H1 (cell line): Measurements from ENCODE around the gene ZNF433. TPM values are rescaled to one million over a fixed set of nuclear protein-coding genes. Genes with fewer than 3 reads are reported as not detected.

Experiments used
- polyA plus RNA-seq, 7 experiments: library from polyadenylated mRNA; depleted of rRNA in 3 of 7; stranded (reverse) in 5 of 7; unstranded in 2 of 7; fragments of >200 nt in 5 of 7; fragments of 200-250 nt in 2 of 7; gene quantifications; 1 replicate in 5 of 7; 2 replicates in 1 of 7; 4 replicates in 1 of 7; pipeline versions ENCODE4 v1.2.1 to v1.2.3, GENCODE V29; 2011 to 2013; ENCODE audit warnings: missing spikeins in 2 of 7, mixed read lengths in 2 of 7
- total RNA-seq: library from RNA; stranded (reverse); fragmentation: NEBNext Ultra II Directional; extraction: Animal tissue kit (Norgen Biotek cat#: 25700); gene quantifications from 2 replicates; pipeline ENCODE4 v1.2.1, GENCODE V29; 2021
- TF ChIP-seq, protein P1 (sequence below): fragments of 300-600 bp; sonication (generic); IDR thresholded peaks from 2 replicates; pipeline ENCODE4 v1.7.1; 2012; ENCODE audit warnings: low read length, moderate library complexity, mild to moderate bottlenecking, inconsistent platforms; ENCODE audit not compliant: insufficient replicate concordance

The ZNF433 gene
- total and polyA plus RNA-seq, 2 of the 8 experiments (the other 6 are each of a cell fraction or from before 2014, with no cell fraction given): 0.68 to 1.8 TPM

- TF ChIP-seq, protein P1, sequence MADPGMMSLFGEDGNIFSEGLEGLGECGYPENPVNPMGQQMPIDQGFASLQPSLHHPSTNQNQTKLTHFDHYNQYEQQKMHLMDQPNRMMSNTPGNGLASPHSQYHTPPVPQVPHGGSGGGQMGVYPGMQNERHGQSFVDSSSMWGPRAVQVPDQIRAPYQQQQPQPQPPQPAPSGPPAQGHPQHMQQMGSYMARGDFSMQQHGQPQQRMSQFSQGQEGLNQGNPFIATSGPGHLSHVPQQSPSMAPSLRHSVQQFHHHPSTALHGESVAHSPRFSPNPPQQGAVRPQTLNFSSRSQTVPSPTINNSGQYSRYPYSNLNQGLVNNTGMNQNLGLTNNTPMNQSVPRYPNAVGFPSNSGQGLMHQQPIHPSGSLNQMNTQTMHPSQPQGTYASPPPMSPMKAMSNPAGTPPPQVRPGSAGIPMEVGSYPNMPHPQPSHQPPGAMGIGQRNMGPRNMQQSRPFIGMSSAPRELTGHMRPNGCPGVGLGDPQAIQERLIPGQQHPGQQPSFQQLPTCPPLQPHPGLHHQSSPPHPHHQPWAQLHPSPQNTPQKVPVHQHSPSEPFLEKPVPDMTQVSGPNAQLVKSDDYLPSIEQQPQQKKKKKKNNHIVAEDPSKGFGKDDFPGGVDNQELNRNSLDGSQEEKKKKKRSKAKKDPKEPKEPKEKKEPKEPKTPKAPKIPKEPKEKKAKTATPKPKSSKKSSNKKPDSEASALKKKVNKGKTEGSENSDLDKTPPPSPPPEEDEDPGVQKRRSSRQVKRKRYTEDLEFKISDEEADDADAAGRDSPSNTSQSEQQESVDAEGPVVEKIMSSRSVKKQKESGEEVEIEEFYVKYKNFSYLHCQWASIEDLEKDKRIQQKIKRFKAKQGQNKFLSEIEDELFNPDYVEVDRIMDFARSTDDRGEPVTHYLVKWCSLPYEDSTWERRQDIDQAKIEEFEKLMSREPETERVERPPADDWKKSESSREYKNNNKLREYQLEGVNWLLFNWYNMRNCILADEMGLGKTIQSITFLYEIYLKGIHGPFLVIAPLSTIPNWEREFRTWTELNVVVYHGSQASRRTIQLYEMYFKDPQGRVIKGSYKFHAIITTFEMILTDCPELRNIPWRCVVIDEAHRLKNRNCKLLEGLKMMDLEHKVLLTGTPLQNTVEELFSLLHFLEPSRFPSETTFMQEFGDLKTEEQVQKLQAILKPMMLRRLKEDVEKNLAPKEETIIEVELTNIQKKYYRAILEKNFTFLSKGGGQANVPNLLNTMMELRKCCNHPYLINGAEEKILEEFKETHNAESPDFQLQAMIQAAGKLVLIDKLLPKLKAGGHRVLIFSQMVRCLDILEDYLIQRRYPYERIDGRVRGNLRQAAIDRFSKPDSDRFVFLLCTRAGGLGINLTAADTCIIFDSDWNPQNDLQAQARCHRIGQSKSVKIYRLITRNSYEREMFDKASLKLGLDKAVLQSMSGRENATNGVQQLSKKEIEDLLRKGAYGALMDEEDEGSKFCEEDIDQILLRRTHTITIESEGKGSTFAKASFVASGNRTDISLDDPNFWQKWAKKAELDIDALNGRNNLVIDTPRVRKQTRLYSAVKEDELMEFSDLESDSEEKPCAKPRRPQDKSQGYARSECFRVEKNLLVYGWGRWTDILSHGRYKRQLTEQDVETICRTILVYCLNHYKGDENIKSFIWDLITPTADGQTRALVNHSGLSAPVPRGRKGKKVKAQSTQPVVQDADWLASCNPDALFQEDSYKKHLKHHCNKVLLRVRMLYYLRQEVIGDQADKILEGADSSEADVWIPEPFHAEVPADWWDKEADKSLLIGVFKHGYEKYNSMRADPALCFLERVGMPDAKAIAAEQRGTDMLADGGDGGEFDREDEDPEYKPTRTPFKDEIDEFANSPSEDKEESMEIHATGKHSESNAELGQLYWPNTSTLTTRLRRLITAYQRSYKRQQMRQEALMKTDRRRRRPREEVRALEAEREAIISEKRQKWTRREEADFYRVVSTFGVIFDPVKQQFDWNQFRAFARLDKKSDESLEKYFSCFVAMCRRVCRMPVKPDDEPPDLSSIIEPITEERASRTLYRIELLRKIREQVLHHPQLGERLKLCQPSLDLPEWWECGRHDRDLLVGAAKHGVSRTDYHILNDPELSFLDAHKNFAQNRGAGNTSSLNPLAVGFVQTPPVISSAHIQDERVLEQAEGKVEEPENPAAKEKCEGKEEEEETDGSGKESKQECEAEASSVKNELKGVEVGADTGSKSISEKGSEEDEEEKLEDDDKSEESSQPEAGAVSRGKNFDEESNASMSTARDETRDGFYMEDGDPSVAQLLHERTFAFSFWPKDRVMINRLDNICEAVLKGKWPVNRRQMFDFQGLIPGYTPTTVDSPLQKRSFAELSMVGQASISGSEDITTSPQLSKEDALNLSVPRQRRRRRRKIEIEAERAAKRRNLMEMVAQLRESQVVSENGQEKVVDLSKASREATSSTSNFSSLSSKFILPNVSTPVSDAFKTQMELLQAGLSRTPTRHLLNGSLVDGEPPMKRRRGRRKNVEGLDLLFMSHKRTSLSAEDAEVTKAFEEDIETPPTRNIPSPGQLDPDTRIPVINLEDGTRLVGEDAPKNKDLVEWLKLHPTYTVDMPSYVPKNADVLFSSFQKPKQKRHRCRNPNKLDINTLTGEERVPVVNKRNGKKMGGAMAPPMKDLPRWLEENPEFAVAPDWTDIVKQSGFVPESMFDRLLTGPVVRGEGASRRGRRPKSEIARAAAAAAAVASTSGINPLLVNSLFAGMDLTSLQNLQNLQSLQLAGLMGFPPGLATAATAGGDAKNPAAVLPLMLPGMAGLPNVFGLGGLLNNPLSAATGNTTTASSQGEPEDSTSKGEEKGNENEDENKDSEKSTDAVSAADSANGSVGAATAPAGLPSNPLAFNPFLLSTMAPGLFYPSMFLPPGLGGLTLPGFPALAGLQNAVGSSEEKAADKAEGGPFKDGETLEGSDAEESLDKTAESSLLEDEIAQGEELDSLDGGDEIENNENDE: no peak
Observed at GRCh38 chr19:11971041-11971440, 64.4 kb downstream of the ZNF433 start (continued).
